HepG2 (cell line): ENCODE data around the gene ZNF141. TPM values are rescaled to one million over a fixed set of nuclear protein-coding genes. Genes with fewer than 3 reads are reported as not detected.

ENCODE experiments used
- ATAC-seq: fragments of 200-7000 bp; cut with Tn5 transposase; 3 replicates; pipeline ENCODE4 v1.9.1; 2020; ENCODE audit warnings: mild to moderate bottlenecking, moderate library complexity
- BruUV-seq: library from RNA; stranded (reverse); fragments of 400-500 nt; replicated peaks from 2 replicates; lab custom pipeline; 2021; lab: Mats Ljungman, UMichigan
- CTCF ChIA-PET: fragments of 300-600 bp; formaldehyde crosslinking; extraction: SDS; loops from one replicate; lab custom pipeline; 2021; ENCODE audit warnings: low total read pairs, inconsistent platforms, low intra/inter-chr PET ratio; lab: Yijun Ruan, JAX
- POLR2A ChIA-PET: fragments of 350-600 bp; sonication (Branson Sonifier 250); formaldehyde crosslinking; loops from one replicate; lab custom pipeline; 2020; ENCODE audit warnings: antibody characterized with exemption, inconsistent platforms; lab: Yijun Ruan, JAX
- DNase-seq: peaks from one replicate; pipeline ENCODE4 v3.0.0-alpha.2; 2015; ENCODE audit warnings: low spot score
- FAIRE-seq: peaks from 3 replicates; lab custom pipeline; 2011; peaks lifted over from hg19 to GRCh38; lab: Jason Lieb, UNC
- H2AFZ ChIP-seq: one replicate; pipeline ENCODE4 v1.6.1; 2011; ENCODE audit warnings: low read length, inconsistent platforms
- H3K27ac ChIP-seq: fragments of 300-600 bp; 3 replicates; pipeline ENCODE4 v1.8.0; 2011; ENCODE audit warnings: mixed run types, mild to moderate bottlenecking, mixed read lengths, low read length, inconsistent platforms; ENCODE audit not compliant: insufficient read depth; ENCODE audit errors: extremely low read length
- H3K27me3 ChIP-seq, 2 experiments: fragments of 200-600 bp in 1 of 2; 2 replicates in 1 of 2; 3 replicates in 1 of 2; pipeline versions ENCODE4 v1.6.0 to v1.8.0; 2011; ENCODE audit warnings: low read length in 2 of 2, mild to moderate bottlenecking in 2 of 2, moderate library complexity in 2 of 2, inconsistent platforms in 1 of 2; ENCODE audit not compliant: insufficient read depth in 2 of 2, control insufficient read depth in 1 of 2
- H3K36me3 ChIP-seq, 2 experiments: fragments of 200-600 bp in 1 of 2; replicated peaks in 1 of 2; 2 replicates in 1 of 2; 3 replicates in 1 of 2; pipeline versions ENCODE4 v1.5.1 to v1.8.0; 2011; ENCODE audit warnings: low read length in 2 of 2, inconsistent platforms in 1 of 2; ENCODE audit not compliant: insufficient read depth in 2 of 2, control insufficient read depth in 1 of 2
- H3K4me1 ChIP-seq: 2 replicates; pipeline ENCODE4 v1.5.1; 2012; ENCODE audit warnings: low read length, inconsistent platforms; ENCODE audit not compliant: insufficient read depth
- H3K4me2 ChIP-seq: 2 replicates; pipeline ENCODE4 v1.6.0; 2011; ENCODE audit warnings: low read depth, low read length, inconsistent platforms
- H3K4me3 ChIP-seq, 3 experiments: fragments of 200-600 bp in 1 of 3; sonication (generic), shearing (Covaris generic) in 1 of 3; replicated peaks in 1 of 3; 2 replicates each; pipeline ENCODE4 v1.5.1; 2011 to 2016; ENCODE audit warnings: low read length in 3 of 3, inconsistent platforms in 2 of 3, low read depth in 2 of 3, mild to moderate bottlenecking in 2 of 3, control low read depth in 1 of 3, mixed read lengths in 1 of 3; ENCODE audit not compliant: insufficient read depth in 1 of 3
- H3K79me2 ChIP-seq: one replicate; pipeline ENCODE4 v1.6.1; 2011; ENCODE audit warnings: low read length, inconsistent platforms; ENCODE audit not compliant: insufficient read depth
- H3K9ac ChIP-seq: 2 replicates; pipeline ENCODE4 v1.6.0; 2011; ENCODE audit warnings: mild to moderate bottlenecking, low read depth, low read length, inconsistent platforms; ENCODE audit not compliant: insufficient read depth
- H3K9me3 ChIP-seq: 2 replicates; pipeline ENCODE4 v1.5.1; 2012; ENCODE audit warnings: mild to moderate bottlenecking, low read length
- H4K20me1 ChIP-seq: 2 replicates; pipeline ENCODE4 v1.6.0; 2011; ENCODE audit warnings: inconsistent platforms, mild to moderate bottlenecking, low read length, moderate library complexity; ENCODE audit not compliant: insufficient read depth
- HDAC1 ChIP-seq: sonication (generic); formaldehyde crosslinking; IDR thresholded peaks from 2 replicates; pipeline ENCODE4 v1.5.1; 2020; ENCODE audit warnings: mild to moderate bottlenecking, missing genetic modification reagents
- SIN3B ChIP-seq: fragments of 150-350 bp; IDR thresholded peaks from 2 replicates; pipeline ENCODE4 v1.6.1; 2014; ENCODE audit warnings: low read length
- WIZ ChIP-seq: sonication (generic); formaldehyde crosslinking; IDR thresholded peaks from 2 replicates; pipeline ENCODE4 v1.5.1; 2020; ENCODE audit warnings: mild to moderate bottlenecking, missing genetic modification reagents
- ZGPAT ChIP-seq: IDR thresholded peaks from 2 replicates; pipeline ENCODE4 v1.6.1; 2016; ENCODE audit warnings: mild to moderate bottlenecking
- ZNF362 ChIP-seq: sonication (generic); formaldehyde crosslinking; IDR thresholded peaks from 2 replicates; pipeline ENCODE4 v1.4.0; 2020; ENCODE audit warnings: missing genetic modification reagents, mild to moderate bottlenecking, borderline replicate concordance
- ZNF562 ChIP-seq: sonication (generic); formaldehyde crosslinking; IDR thresholded peaks from 2 replicates; pipeline ENCODE4 v1.8.0; 2022; ENCODE audit warnings: missing genetic modification reagents, borderline replicate concordance
- ZNF83 ChIP-seq: sonication (generic); formaldehyde crosslinking; IDR thresholded peaks from 2 replicates; pipeline ENCODE4 v1.4.0; 2020; ENCODE audit warnings: missing genetic modification reagents, mild to moderate bottlenecking, borderline replicate concordance
- WGBS: methylation state at CpG from one replicate; pipeline ENCODE4 v1.1.6; 2017; ENCODE audit warnings: low lambda C conversion rate; 5-methylcytosine and 5-hydroxymethylcytosine counted together
- in situ Hi-C: cut with HindIII; loops from 2 replicates; pipeline ENCODE4 v1.10.0; 2017; ENCODE audit warnings: low pct_unique_long_range_greater_than_20kb; ENCODE audit not compliant: extremely low pct_ligation_motif_present
- intact Hi-C: fragments of 100-400 bp; cut with micrococcal nuclease; formaldehyde crosslinking; loops from one replicate; pipeline ENCODE4 v1.10.0; 2022; ENCODE audit not compliant: unreplicated experiment
- polyA plus RNA-seq, 8 experiments: library from polyadenylated mRNA; depleted of rRNA in 3 of 8; stranded (reverse) in 7 of 8; unstranded in 1 of 8; fragments of >200 nt; fragmentation: Illumina TruSeq in 4 of 8; extraction: Trizol in 4 of 8; gene quantifications; 2 replicates each; pipeline versions ENCODE4 v1.2.1 to v1.2.3, GENCODE V29; 2011 to 2016; ENCODE audit warnings: low read depth in 4 of 8, missing spikeins in 1 of 8, mixed read lengths in 1 of 8; ENCODE audit not compliant: insufficient read depth in 1 of 8
- total RNA-seq, 5 experiments: library from RNA; depleted of rRNA; stranded (reverse); fragments of >200 nt; fragmentation: Illumina TruSeq; extraction: Trizol; gene quantifications; 2 replicates each; pipeline ENCODE4 v1.2.3, GENCODE V29; 2016; ENCODE audit warnings: low read depth in 1 of 5

ZNF141 gene
- total and polyA plus RNA-seq, 2 of the 13 experiments (the other 11 are each of a cell fraction or from before 2014, with no cell fraction given), result not detected

GRCh38 chr4:384311-385010 is 46.8 kb downstream of the ZNF141 start:
- ChIA-PET POLR2A (no interaction called here), CTCF (no interaction called here)
- H2AFZ ChIP-seq, result no peak overlapping the region
- no peaks in the 10 kb centered on the region for H3K36me3 ChIP-seq
- ATAC-seq (no peak), DNase-seq (no peak), FAIRE-seq (no peak)
- peaks cover 85% of the 10 kb centered on the region for H3K9me3 ChIP-seq
- no peak overlapping the region for H3K9ac ChIP-seq
- no peak overlapping the region for H3K4me3 ChIP-seq
- H3K4me1 ChIP-seq, result no peaks in the 10 kb centered on the region
- H3K27me3 ChIP-seq, result no peaks in the 10 kb centered on the region
- no peak for TF ChIP-seq ZGPAT
- TF ChIP-seq ZNF562, result no peak
- no peak for TF ChIP-seq SIN3B
- no peak for TF ChIP-seq ZNF83 (CRISPR knock-in tag)
- no peak for TF ChIP-seq HDAC1 (CRISPR knock-in tag)
- TF ChIP-seq WIZ, result no peak
- no peak for TF ChIP-seq ZNF362
- intact Hi-C loops, result no loop called here
- H4K20me1 ChIP-seq, result no peaks in the 10 kb centered on the region
- 11% methylated on average over 10 of the region's 10 CpGs for whole genome bisulfite sequencing
- H3K79me2 ChIP-seq, result no peaks in the 10 kb centered on the region
- no peak overlapping the region for H3K27ac ChIP-seq
- no peak overlapping the region for H3K4me2 ChIP-seq
- BruUV-seq, result no TSS peak
- in situ Hi-C loops, result no loop called here
